GM12874 (cell line): ENCODE data around the gene RPL39L.

Experiments
- CTCF ChIP-seq: IDR thresholded peaks from 2 replicates; pipeline ENCODE4 v1.5.1; 2011; ENCODE audit warnings: low read depth, mild to moderate bottlenecking, control low read depth, low read length, moderate library complexity; ENCODE audit not compliant: insufficient read depth

Gene RPL39L

GRCh38 chr3:187139126-187139894 is at the start of gene RPL39L:
Gene RPL39L (minus strand): TSS chr3:187139496. CDS start chr3:187121300, 18,196 bp downstream.
- TF ChIP-seq CTCF = peak; percentile 90

- TF ChIP-seq CTCF = no peak
These were observed 49.6 kb upstream of the RPL39L start for GRCh38 chr3:187188931-187189330.

GRCh38 chr3:187186801-187187421 is 47.6 kb upstream of the RPL39L start:
- no peak for TF ChIP-seq CTCF

GRCh38 chr3:187186375-187186774 is 47.1 kb upstream of the RPL39L start:
- TF ChIP-seq CTCF = no peak

GRCh38 chr3:187185759-187186158 is 46.5 kb upstream of the RPL39L start:
- no peak for TF ChIP-seq CTCF

- no peak for TF ChIP-seq CTCF
These were observed 44.6 kb upstream of the RPL39L start for GRCh38 chr3:187183903-187184302.

GRCh38 chr3:187183210-187183862 is 44.0 kb upstream of the RPL39L start:
- TF ChIP-seq CTCF = no peak
